SIG-M5 treated with dmso at 0.1 percent for 504 hours (cell line): ENCODE measurements around the gene TANGO2.

Experiments used
- DNase-seq: peaks from one replicate; lab custom pipeline; 2025; ENCODE audit not compliant: unreplicated experiment; lab: John Stamatoyannopoulos, UW

The TANGO2 gene

DNA sequence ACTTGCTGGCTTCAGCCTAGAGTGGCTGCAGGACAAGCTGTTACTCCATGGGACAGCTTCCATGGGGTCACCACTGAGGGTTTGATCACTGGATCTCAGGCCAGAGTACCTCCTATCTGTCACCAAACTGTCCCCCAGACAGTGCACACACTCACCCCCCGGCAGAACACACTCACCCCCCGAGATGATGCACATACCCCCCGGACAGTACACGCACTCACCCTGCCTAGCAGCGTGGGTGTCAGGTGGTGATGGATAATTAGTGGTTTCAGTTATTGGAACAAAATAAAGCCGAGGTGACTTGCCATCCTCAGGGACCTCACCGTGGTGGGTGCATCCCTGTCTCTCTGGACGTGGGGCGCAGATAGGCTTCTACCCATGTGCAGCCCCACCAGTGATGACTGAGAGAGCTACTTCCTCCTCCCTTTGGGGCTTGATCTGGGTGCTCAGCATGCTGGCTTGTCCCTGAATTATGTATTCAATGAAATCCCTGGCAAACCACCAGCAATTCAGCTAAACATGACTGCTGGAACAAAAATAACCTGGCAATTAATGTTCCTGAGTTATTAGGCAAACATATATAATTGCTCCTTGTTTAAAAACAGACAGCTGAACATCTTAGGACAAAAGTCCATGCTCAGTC lies 18.9 kb downstream of the TANGO2 start:
- DNase-seq: no peak

DNA sequence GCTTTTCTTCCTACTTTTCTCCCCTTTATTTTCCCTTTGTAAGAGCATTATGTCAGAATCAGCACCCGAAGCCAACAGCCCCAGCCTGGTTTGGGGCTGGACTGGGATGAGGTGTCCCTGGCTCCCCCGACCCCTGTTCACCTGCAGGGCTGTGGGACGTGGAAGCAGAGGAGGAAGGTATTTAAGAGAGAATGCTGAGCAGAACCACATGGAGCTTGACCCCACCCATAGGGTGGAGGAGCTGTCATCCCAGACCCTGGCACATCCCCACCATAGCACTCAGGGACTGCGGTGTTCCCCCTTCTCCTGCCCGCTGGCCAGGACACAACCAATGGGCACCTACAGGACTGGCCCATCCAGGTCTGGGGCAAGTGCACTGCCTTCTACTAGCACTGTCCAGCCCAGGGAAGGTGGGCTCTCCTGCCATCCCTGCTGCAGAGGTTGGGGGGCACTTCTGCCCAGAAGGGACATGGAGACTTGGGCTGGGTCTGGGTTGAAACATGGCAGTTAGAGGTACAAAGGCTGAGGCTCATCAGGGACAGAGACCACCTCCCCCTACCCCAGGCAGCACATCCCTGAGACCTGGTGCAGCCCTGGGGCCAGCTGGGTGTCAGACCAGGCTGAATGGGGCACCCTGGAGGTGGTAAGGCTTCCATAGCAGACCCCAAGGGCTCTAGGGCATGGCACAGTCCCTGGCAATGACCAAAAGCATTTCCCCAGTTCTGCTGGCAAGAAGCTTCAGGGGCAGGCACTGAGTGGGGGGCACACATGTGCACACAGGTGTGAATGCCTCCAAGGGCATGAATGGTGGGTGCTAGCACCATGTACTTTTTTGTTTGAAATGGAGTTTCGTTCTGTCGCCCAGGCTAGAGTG lies 19.7 kb downstream of the TANGO2 start:
- no peak for DNase-seq

DNA sequence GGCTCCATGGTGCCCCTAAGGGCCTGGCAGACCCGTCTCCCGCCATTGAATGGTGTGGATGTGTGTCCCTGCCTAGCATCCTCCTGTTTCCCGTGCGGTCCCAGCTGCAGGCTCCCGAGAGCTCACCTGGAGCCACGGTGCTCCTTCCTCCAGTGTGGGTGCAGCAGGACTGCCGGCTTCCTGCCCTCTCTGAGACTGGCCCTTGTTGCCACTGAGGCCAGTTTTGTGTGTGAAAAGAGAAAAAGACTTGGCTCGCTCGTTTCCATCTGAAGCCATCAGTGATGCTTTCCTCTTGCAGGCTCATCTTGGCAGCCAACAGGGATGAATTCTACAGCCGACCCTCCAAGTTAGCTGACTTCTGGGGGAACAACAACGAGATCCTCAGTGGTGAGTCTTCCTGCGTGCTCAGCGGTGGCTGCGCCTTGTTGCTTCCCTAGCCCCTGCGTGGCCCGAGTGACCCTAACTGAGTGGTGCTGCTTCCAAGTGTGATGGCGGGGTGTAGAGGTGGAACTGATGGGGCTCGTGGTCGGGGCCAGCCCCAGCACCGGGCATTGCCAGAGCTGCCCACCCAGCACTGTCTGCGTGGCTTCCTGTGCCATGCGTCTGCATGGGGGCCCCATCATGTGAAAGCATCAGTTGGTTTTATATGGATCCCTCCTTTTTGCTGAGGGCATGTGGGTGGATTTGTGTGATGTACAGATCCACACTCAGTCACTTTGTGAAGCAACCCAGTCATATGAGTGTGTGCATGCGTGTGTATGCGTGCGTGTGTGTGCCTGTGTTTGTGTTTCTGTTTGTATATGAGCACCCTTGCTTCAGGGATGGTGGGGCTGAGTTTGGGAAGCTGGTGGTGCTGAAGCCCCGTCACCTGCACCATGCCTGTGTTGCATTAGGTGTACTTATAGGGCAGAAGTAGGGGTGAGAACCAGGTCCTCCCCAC lies 22.4 kb downstream of the TANGO2 start:
- DNase-seq: no peak

DNA sequence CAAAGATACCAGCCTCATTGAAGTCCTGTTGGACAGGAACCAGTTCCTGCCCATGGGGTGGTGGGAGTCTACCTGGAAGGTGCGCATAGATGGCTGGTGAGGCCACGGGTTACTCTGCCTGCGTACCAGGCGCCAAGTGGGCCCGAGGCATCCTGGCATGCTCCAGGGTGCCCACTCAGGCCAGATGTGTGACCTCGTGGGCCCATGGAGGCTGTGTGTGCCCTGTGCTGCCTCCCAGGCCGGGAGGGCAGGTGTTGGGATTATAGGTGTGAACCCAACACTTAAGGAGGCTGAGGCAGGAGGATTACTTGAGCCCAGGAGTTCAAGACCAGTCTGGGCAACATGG lies 23.1 kb downstream of the TANGO2 start:
- DNase-seq: no peak

DNA sequence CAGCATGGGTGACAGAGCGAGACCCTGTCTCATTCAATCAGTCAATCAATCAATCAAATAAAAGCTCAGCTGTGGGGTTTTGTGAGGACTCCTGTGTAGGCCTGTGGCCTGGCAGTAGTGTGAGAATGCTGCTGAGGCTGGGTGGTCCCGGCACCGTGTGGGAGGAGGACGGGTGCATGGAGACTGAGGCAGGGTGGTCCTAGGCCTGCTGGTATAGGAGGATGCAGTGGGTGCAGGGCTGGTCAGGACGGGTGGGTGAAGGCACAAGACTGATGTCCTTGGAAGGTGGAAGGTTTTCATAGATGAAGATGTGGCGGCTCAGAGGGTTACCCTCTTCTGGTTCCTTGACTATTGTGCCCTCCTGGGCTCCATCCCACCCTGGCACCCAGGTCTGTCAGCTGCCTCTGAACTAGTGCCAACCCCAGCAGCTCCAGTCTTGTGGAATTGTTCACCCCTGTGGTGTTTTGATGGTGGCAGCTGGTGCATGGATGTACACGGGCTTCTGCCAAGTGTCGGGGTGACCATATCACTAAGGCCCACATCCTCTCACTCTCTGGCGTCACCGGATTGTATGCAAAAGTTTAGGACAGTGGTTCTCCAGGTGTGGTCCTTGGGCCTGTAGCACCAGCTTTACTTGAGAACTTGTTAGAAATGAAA lies 23.7 kb downstream of the TANGO2 start:
- DNase-seq: no peak

DNA sequence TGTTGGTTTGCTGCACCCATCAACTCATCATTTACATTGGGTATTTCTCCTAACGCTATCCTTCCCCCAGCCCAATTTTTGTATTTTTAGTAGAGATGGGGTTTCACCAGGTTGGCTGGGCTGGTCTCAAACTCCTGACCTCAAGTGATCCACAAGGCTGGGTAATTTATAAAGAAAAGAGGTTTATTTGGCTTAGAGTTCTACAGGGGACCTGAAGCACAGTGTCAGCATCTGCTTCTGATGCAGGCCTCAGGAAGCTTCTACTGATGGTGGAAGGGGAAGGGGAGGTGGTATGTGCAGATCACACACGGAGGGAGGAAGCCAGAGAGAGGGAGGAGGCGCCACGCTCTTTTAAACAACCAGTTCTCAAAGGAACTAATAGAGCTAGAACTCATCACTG lies 25.8 kb downstream of the TANGO2 start:
- DNase-seq: no peak

DNA sequence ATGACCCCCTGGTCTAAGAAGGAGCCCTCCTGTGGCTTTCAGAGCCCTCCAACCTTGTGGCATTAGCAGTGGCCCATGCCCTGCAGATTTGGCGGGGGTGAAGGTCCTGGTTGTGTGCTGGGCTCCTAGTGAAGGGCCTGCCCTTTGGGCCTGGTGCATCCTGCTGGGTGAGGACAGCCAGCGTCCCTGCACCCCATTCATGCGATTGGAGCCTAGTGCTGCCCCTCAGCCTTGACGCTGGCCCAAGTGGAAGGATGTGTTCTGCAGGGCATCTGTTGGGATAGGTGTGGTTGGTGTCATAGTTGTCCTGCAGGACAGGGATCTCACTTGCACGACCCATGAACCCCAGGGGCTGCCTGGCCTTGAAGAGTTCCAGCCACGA lies 31.0 kb downstream of the TANGO2 start:
- DNase-seq: no peak

DNA sequence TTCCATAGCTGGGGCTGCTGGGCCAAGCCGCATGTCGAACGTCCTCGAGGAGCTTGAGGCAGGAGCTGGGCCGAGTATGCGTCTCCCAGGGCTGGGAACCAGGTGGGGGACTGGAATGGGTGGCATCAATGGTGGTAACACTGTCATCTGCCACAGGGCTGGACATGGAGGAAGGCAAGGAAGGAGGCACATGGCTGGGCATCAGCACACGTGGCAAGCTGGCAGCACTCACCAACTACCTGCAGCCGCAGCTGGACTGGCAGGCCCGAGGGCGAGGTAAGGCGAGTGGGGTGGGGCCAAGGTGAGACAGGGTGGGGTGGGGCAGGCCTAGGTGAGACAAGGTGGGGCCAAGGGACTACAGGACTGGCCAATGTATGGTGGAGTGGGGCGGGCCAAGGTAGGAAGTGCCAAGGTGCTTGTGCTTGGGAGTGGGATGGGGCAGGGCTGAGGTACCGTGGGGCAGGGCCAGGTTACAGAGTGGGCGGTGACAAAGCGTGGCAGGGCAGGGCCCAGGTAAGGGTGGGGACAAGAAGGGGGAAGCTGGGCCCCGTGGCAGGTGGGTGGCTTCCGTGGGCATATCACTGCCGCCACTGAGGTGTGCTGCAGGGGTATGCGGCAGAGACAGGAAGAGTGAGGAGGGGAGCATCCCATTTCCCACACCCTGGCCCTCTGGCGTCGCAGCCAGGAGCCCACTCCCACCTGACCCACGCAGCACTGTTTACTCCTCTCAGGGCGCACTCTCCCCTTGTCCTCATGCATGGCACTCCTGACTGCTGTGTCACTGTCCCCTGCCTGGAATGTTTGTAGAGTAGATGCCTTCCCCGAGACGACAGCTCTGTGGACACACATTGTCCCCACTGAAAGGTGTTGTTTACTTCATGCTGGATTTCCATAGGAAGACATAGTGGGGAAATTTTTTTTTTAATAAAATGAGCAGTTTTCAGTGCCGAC lies 31.7 kb downstream of the TANGO2 start:
- DNase-seq: no peak

DNA sequence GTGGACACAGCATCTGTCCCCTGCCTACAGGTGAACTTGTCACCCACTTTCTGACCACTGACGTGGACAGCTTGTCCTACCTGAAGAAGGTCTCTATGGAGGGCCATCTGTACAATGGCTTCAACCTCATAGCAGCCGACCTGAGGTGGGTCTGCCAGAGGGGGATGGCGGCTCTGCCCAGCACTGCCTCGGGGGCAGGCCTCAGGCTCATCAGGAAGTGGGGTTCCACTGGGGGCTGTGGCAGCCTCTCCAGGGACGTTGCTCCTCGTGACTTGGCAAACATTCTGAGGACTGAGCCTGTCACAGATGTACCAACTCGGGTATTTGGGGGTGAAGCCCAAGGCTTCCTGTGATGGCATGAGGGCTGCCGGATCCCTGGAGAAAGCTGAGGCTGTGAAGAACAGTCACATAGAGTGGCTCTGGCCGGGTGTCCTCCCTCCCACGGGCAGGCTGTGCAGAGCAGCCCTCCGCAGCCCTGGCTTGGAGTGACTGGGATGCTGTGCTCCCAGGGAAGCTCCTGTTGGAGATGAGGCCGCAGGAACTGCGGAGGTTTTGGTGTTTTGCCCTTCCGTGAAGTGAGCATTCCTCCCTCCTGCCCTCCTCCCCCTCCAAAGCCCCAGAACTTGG lies 32.6 kb downstream of the TANGO2 start:
- DNase-seq: no peak

DNA sequence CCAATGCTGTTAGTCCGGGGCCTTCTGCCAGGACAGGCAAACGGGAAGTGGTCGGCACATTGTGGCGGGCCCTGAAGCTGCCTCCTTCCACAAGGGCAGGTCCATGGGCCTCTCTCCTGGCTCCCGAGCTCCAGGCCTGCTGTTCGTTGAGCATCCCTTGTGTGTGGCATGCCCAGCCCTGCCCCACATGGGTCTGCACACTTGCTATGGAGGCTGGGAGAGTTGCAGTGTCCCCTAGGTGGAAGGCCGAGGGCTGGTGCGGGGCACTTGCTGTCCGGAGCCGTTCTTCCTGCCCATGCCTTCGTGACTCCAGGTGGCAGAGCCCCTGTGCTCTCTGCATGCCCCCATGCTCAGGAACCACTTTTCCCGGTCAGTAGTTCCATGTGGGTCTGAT lies 33.1 kb downstream of the TANGO2 start:
- no peak for DNase-seq

DNA sequence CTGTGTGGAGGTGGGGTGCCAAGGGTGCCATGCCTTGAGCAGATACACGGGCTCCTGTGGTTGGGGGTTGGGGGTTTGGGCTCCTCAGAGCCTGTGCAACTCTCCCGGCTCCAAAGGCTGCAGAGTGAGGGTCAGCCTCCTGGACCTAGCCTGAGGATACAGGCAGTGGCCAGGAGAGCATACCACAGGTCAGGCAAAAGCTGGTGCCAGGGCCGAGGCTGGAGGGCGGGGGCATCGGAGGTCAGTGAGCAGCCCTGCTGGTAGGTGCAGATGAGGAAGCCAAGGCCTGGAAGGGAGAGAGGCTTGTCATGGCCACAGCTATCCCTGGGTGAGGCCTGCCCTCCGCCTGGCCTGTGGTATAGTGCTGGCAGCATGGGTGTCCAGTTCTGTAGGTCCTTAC lies 33.6 kb downstream of the TANGO2 start:
- DNase-seq: no peak

DNA sequence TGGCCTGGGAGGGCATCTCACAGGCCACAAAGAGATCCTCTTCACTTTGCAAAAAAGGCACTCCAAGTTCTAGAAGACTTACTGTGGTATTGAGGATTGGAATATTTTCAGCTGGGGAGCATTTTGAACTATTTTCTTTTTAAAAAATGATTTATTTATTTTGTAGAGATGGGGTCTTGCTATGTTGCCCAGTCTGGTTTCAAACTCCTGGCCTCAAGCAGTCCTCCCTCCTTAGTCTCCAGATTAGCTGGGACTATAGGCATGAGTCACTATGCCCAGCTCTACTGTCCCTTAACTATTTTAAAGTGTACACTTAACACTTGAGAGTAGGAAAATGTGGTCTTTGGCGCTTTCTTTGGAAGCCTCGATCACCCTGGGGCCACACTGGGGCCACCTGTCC lies 34.2 kb downstream of the TANGO2 start:
- no peak for DNase-seq

DNA sequence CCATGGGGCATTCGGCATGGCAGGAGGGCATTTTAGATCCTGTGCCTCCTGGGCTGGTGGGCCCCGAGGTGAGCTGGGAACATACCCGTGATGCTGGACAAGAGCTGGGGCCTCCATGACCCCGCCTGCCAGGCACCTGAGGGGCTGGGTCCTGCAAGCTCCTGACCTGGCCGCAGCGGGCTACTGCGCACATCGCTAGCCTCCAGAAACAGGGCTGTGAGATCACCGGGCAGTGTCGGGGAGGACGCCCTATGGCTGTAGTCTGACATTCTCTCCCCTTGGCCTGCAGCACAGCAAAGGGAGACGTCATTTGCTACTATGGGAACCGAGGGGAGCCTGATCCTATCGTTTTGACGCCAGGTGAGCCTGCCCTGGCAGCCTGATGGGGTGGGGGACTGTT lies 34.7 kb downstream of the TANGO2 start:
- no peak for DNase-seq

DNA sequence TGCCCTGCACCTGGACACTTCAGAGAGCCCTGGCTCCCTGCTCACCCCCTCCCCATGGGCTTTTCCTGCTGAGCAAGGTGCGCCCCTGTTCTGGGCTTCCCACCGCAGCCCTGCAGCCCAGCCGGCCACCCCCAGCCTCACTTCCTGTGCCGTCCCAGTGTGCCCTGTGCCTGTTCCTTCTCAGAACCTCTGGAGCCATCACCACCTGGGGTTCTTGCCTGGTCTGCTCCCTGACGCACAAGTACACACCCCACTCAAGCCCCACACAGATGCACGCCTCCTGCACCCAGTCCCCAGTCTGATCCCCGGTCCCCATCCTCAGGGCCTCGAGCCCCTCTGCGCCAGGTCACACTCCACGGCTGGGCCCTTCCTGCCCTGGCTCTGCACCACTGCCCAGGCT lies 35.3 kb downstream of the TANGO2 start:
- DNase-seq: no peak

DNA sequence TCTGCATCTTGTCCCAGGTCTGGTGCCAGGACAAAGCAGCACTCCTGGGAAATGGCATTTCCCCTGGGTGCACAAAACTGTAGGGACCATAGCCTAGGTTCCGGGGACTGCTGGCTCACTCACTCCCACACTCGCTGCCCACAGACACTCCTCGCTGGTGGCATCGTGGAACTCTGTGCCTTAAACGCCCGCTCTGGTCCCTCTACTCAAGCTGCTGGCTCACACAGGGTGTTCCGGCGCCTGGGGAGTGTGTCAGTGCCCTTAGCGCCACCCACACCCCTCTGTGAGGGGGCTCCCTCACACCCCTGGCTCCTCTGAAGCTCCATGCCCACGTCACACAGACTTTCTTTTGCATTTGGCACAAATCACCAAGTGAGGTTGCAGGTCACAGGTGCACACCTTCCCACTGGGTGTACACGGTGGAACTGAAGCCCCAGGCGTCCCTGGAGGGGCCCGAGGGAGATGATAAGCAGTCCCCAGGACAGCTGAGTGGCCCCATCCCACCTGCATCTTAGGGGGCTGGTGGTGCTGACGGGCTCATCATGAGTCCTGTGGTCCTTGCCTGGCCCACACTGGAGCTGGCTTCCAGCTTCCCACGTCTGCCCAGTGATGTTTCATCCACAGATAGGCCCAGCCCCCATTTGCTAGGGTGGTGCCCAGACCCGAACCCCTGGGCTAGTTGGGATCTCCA lies 35.9 kb downstream of the TANGO2 start:
- no peak for DNase-seq

DNA sequence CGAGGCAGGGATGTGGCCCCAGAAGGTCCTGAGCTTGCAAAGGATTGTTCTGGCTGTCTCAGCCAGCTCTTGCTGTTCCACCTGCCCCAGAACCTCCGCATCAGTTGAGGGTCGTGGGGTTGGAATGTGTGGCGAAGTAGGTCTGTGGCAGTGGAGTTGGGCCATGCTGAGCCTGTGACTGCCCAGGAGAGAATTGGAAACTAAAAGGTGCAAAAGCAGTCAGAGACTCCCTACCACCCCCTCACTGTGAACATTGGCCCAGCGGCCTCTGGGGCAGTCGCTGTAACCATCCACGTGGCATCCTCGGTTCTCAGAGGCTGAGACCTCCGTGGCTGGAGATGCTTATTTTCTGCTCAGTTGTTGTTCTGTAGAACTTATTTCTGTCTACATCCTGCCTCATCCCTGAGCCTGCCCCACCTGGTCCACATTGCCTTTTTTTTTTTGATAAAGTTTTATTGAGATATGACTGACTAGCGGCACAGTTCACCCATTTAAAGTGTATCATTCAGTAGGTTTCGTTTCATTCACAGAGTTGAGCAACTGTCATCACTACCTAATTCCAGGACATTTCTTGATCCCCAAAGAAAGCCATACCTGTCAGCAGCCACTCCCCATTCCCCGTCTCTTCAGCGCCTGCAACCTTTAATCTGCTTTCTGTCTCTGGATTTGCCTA lies 36.8 kb downstream of the TANGO2 start:
- no peak for DNase-seq

DNA sequence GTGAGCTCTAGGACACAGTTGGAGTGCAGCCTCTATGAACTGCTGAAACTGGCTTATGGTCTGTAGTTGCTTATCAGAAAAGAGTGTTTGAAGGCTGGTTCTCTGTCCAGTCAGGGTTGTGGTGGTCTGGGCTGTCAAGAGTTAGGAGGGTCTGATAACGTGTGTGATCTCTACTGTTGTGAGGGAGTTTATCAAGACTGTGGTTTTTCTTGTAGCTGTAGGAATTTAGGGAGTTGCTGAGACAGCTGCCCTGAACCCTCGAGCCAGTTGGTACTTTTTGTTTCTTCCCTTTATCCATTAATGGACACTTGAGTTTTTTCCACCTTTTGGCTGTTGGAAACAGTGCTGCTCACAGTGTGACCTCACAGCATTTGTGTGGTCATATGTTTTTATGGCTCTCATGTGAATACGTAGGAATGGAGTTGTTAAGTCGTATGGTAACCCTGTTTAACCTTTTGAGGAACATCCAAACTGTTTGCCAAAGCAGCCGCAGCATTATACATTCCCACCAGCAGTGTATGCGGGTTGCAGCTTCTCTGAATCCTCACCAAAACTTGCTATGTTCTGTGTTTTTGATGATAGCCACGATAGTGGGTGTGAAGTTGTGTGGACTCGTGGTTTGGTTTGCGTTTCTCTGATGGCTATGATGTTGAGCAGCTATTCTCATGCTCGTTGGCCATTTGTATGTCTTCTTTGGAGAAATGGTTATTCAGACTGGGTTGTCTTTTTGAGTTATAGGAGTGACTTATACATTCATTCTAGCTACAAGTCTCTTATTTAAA lies 38.3 kb downstream of the TANGO2 start:
- no peak for DNase-seq
